Thyroid gland (tissue), 4 donors: ENCODE results near the gene KRTAP3-3.

Experiments
- CTCF ChIP-seq, 6 experiments: fragments of 200-600 bp in 3 of 6; fragments of 450-650 bp in 3 of 6; sonication (generic) in 3 of 6; IDR thresholded peaks; one replicate each; pipeline ENCODE4 v1.5.1; 2016 to 2019; ENCODE audit warnings: antibody characterized with exemption in 6 of 6, mild to moderate bottlenecking in 2 of 6, inconsistent platforms in 1 of 6, moderate library complexity in 1 of 6
- POLR2A ChIP-seq, 2 donors: fragments of 450-650 bp; IDR thresholded peaks; one replicate each; pipeline ENCODE4 v1.6.1; 2017; ENCODE audit warnings: antibody characterized with exemption in 2 of 2, mild to moderate bottlenecking in 2 of 2, moderate library complexity in 1 of 2

GRCh38 chr17:41003926-41004325 lies 10.0 kb upstream of the KRTAP3-3 start:
- no peak for TF ChIP-seq CTCF (IDR thresholded peaks at IDR 0.05)
- TF ChIP-seq POLR2A (IDR thresholded peaks at IDR 0.05), result no peak
